Medulla oblongata (tissue), 1 donor: ENCODE measurements around the gene APEH.

ENCODE experiments used
- DNase-seq: peaks from one replicate; pipeline ENCODE4 v3.0.0-alpha.2; 2015; ENCODE audit errors: extremely low spot score

Gene APEH

GRCh38 chr3:49650637-49651036, 23.5 kb upstream of the APEH start:
- DNase-seq: no peak

GRCh38 chr3:49652218-49652902, 21.8 kb upstream of the APEH start:
- DNase-seq: no peak

GRCh38 chr3:49652903-49653415, 21.2 kb upstream of the APEH start:
- no peak for DNase-seq

GRCh38 chr3:49653621-49654020, 20.5 kb upstream of the APEH start:
- DNase-seq: no peak

- DNase-seq: no peak
Measured at GRCh38 chr3:49654176-49654825, 19.9 kb upstream of the APEH start.

- no peak for DNase-seq
Measured at GRCh38 chr3:49654955-49655556, 19.1 kb upstream of the APEH start.

GRCh38 chr3:49655731-49656285, 18.3 kb upstream of the APEH start:
- DNase-seq: no peak

- DNase-seq: no peak
Measured at GRCh38 chr3:49656541-49657112, 17.5 kb upstream of the APEH start.

- DNase-seq: no peak
Measured at GRCh38 chr3:49657208-49657915, 16.8 kb upstream of the APEH start.

GRCh38 chr3:49658711-49659110, 15.4 kb upstream of the APEH start:
- peak; percentile 23 for DNase-seq

GRCh38 chr3:49659756-49660155, 14.4 kb upstream of the APEH start:
- no peak for DNase-seq

- DNase-seq: no peak
Measured at GRCh38 chr3:49661281-49661680, 12.9 kb upstream of the APEH start.

- DNase-seq: no peak
Measured at GRCh38 chr3:49662021-49662420, 12.1 kb upstream of the APEH start.

- no peak for DNase-seq
Measured at GRCh38 chr3:49662720-49663413, 11.3 kb upstream of the APEH start.

- no peak for DNase-seq
Measured at GRCh38 chr3:49663831-49664230, 10.3 kb upstream of the APEH start.

- DNase-seq: no peak
Measured at GRCh38 chr3:49664300-49664699, 9.9 kb upstream of the APEH start.

- DNase-seq: no peak
Measured at GRCh38 chr3:49665822-49666519, 8.2 kb upstream of the APEH start.

- peak; percentile 15 for DNase-seq
Measured at GRCh38 chr3:49666592-49666991, 7.6 kb upstream of the APEH start.

GRCh38 chr3:49667701-49668413, 6.3 kb upstream of the APEH start:
- no peak for DNase-seq

GRCh38 chr3:49668414-49668797, 5.7 kb upstream of the APEH start:
- DNase-seq: no peak
